NT2/D1 (cell line): ENCODE data around the gene NLRP3.

Experiments used
- YY1 ChIP-seq: IDR thresholded peaks from 2 replicates; pipeline ENCODE4 v1.6.1; 2011; ENCODE audit not compliant: insufficient read length, insufficient read depth
- ZNF274 ChIP-seq: IDR thresholded peaks from 2 replicates; pipeline ENCODE4 v1.6.1; 2011; ENCODE audit warnings: mild to moderate bottlenecking, low read depth, low read length

GRCh38 chr1:247475793-247476192, 59.8 kb downstream of the NLRP3 start:
- TF ChIP-seq YY1 (no peak), ZNF274 (no peak)
